Ishikawa (cell line): Measurements from ENCODE around the gene PSMC6.

Source experiments
- CEBPB ChIP-seq: IDR thresholded peaks from 2 replicates; pipeline ENCODE4 v1.6.1; 2012
- CREB1 ChIP-seq: IDR thresholded peaks from 2 replicates; pipeline ENCODE4 v1.6.1; 2012; ENCODE audit warnings: low read depth
- EGR1 ChIP-seq: IDR thresholded peaks from 2 replicates; pipeline ENCODE4 v1.6.1; 2012
- EP300 ChIP-seq: IDR thresholded peaks from 2 replicates; pipeline ENCODE4 v1.6.1; 2012; ENCODE audit warnings: borderline replicate concordance
- FOXM1 ChIP-seq: IDR thresholded peaks from 2 replicates; pipeline ENCODE4 v1.6.1; 2012; ENCODE audit warnings: low read depth, borderline replicate concordance
- MAX ChIP-seq: IDR thresholded peaks from 2 replicates; pipeline ENCODE4 v1.6.1; 2012
- NFIC ChIP-seq: IDR thresholded peaks from 2 replicates; pipeline ENCODE4 v1.6.1; 2012
- RAD21 ChIP-seq: IDR thresholded peaks from 2 replicates; pipeline ENCODE4 v1.6.1; 2012; ENCODE audit warnings: low read depth
- REST ChIP-seq: IDR thresholded peaks from 2 replicates; pipeline ENCODE4 v1.6.1; 2012; ENCODE audit warnings: low read depth, mild to moderate bottlenecking
- TAF1 ChIP-seq: IDR thresholded peaks from 2 replicates; pipeline ENCODE4 v1.6.1; 2012; ENCODE audit warnings: low read depth, mild to moderate bottlenecking
- TCF12 ChIP-seq: IDR thresholded peaks from 2 replicates; pipeline ENCODE4 v1.6.1; 2012; ENCODE audit warnings: low read depth
- TEAD4 ChIP-seq: IDR thresholded peaks from 2 replicates; pipeline ENCODE4 v1.6.1; 2012
- YY1 ChIP-seq: IDR thresholded peaks from 2 replicates; pipeline ENCODE4 v1.6.1; 2012; ENCODE audit warnings: low read depth
- ZBTB7A ChIP-seq: IDR thresholded peaks from 2 replicates; pipeline ENCODE4 v1.6.1; 2012; ENCODE audit warnings: low read depth
- TF ChIP-seq, protein P1 (sequence below): IDR thresholded peaks from 2 replicates; pipeline ENCODE4 v1.6.1; 2012

PSMC6 gene

DNA sequence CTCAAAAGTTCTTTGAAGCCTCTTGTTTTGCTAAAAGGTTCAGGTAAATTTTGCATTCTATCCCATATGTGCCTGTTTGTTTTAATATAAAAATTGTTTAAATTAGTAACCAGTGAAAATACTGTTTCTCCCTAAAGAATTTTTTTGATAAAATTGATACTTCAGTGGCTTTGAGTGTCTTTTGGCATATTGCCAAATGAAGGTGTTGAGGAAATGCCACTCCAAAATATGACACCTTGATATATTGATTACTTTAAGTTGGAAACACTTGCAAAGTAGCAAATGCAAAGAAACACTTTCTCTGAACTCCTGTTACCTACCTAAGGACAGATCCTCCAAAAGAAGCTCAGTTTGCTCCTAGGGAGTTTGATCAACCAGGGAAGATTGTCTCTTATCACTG, 31.4 kb downstream of the PSMC6 start:
- TF ChIP-seq TAF1 = no peak
- TF ChIP-seq EGR1 = no peak
- no peak for TF ChIP-seq ZBTB7A
- peak; percentile 41; the same call in 1 of the 2 replicates for TF ChIP-seq NFIC
- TF ChIP-seq YY1 = no peak

DNA sequence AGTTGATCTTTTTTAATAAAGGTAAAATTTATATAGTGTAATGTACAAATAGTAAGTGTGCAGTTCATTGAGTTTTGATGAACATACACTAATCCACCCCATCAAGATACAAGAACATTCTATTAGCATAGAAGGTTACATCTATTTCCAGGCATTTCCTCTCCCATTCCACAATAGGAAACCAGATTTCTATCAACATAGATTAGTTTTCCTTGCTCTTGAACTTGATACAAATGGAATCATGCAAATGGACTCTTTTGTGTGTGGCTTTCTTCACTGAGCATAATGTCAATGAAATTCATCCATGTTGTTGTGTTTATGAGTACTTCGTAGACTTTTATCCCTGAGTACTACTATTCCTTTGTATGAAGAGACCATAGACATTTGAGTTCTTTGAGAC, 33.8 kb downstream of the PSMC6 start:
- no peak for TF ChIP-seq TCF12
- no peak for TF ChIP-seq EGR1
- no peak for TF ChIP-seq CEBPB
- TF ChIP-seq, protein P1, sequence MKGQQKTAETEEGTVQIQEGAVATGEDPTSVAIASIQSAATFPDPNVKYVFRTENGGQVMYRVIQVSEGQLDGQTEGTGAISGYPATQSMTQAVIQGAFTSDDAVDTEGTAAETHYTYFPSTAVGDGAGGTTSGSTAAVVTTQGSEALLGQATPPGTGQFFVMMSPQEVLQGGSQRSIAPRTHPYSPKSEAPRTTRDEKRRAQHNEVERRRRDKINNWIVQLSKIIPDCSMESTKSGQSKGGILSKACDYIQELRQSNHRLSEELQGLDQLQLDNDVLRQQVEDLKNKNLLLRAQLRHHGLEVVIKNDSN = no peak
- no peak for TF ChIP-seq TEAD4
- TF ChIP-seq YY1 = no peak
- no peak for TF ChIP-seq FOXM1
- TF ChIP-seq RAD21 = no peak
- no peak for TF ChIP-seq TAF1
- TF ChIP-seq NFIC = no peak

DNA sequence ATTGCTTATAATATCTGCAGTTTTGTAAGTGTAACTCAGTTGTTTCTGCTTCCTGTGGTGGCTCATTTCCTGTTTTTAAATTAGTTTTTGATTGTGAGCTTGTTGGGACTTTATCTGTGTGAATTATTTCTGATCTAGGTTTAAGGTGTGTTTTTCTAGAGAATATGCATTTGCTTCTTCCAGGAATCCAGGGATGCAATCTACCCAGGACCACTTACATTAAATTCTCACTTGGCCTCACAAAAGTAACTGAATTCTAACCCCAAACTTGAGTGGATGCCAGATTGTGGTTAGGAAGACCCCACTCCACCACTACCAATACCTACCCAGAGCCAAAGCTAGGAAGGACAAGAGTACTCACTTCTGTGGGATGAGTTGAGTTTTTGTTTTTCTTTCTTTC, 34.9 kb downstream of the PSMC6 start:
- no peak for TF ChIP-seq NFIC
- no peak for TF ChIP-seq CEBPB
- no peak for TF ChIP-seq RAD21
- no peak for TF ChIP-seq ZBTB7A
- TF ChIP-seq EGR1 = no peak
- no peak for TF ChIP-seq TEAD4
- no peak for TF ChIP-seq TCF12
- no peak for TF ChIP-seq CREB1
- TF ChIP-seq YY1 = no peak
- no peak for TF ChIP-seq TAF1
- TF ChIP-seq FOXM1 = no peak
- no peak for TF ChIP-seq EP300
- TF ChIP-seq MAX = no peak

DNA sequence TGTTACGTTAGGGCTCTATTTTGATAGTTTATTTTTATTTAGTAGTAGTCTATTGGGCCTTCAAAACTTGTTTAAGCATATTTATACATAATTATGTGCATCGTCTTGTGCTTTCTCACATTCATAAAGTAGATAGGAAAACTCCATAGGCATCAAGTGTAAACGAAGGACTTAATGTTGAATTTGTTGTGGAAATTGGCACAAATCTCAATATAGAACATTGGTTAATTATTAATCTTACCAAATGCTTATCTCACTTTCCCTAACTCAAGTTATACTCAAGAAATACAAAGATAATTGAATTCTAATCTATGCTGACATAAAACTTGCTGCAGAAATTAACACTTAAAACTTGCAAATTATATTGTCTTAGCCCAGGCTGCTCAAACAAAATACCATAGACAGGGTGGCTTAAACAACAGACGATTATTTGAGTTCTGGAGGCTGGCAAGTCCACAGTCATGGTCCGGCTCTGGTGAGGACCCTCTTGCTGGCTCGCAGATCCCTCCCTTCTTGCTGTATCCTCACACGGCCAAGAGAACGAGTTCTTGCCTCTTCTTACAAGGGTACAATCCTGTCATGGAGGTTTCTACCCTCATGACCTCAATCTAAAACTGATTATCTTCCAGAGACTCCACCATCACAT, 41.8 kb downstream of the PSMC6 start:
- TF ChIP-seq TEAD4 (no peak), FOXM1 (no peak), REST (no peak), CREB1 (no peak), ZBTB7A (no peak), TCF12 (no peak), EGR1 (no peak), RAD21 (no peak), EP300 (no peak), MAX (no peak), TAF1 (no peak), NFIC (no peak), YY1 (no peak), CEBPB (no peak)
- TF ChIP-seq, protein P1 = no peak

DNA sequence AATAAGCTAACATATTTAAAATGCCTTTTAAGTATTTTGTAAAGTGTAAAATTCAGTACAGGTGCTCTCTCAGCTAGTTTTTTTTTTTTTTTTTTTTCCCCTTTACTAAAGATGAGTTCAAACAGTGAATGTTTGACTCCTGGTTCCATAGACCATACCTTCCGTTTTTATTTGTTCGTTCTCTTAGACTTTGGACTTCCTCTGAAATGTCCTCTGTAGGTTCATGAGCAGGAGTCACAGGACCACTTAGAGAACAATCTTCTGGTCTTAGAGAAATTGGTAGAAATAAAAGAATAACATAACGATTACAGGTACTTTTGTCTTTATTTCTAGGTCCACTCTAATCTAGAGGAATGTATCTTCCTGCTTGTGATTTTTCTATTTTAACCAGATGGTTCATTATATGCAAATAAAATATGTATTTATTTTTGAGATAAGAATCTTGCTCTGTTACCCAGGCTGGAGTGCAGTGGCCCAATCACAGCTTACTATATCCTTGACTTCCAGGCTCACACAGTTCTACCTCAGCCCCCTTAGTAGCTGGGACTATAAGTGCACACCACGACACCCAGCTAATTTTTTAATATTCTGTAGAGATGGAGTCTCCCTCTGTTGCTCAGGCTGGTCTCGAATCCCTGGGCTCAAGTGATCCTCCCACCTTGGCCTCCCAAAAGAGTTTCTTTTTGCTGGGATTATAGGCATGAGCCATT, 48.8 kb downstream of the PSMC6 start:
- TF ChIP-seq CEBPB (no peak), RAD21 (no peak), EGR1 (no peak), YY1 (no peak)

DNA sequence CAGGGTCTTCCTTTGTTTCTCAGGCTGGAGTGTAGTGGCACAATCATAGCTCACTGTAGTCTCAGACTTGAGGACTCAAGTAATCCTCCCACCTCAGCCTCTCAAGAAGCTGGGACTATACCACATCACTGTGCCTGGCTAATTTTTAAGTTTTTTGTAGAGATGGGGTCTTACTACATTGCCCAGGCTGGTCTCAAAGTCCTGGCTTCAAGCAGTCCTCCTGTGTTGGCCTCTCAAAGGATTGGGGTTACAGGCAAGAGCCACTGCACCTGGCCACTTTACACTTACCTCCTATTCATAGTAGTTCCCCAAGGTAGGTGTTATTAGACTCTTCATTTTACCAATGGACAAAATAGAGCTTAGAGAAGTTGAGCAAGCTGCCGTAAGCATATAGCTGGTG, 52.1 kb downstream of the PSMC6 start:
- TF ChIP-seq MAX = no peak

GRCh38 chr14:52767058-52767833, 60.2 kb downstream of the PSMC6 start:
- no peak for TF ChIP-seq REST
- TF ChIP-seq MAX = no peak
- no peak for TF ChIP-seq CEBPB
